H9 (cell line): ENCODE results near the gene CCT7. TPM values are rescaled to one million over a fixed set of nuclear protein-coding genes. Genes with fewer than 3 reads are reported as not detected.

Experiments used
- DNase-seq: peaks from one replicate; pipeline ENCODE4 v3.0.0-alpha.2; 2017
- H2AFZ ChIP-seq: one replicate; pipeline ENCODE4 v1.6.1; 2013; ENCODE audit warnings: mild to moderate bottlenecking, low read length, control low read depth, moderate library complexity
- H2AK5ac ChIP-seq: 2 replicates; pipeline ENCODE4 v1.6.1; 2013; ENCODE audit warnings: low read length, control low read depth, mixed read lengths; ENCODE audit not compliant: insufficient read length
- H2BK120ac ChIP-seq: one replicate; pipeline ENCODE4 v1.6.1; 2013; ENCODE audit warnings: low read depth, mild to moderate bottlenecking, low read length, control low read depth, inconsistent platforms; ENCODE audit not compliant: poor library complexity, severe bottlenecking
- H2BK12ac ChIP-seq: 2 replicates; pipeline ENCODE4 v1.6.1; 2013; ENCODE audit warnings: low read length, control low read depth, mixed read lengths, low read depth; ENCODE audit not compliant: insufficient read length
- H2BK15ac ChIP-seq: 2 replicates; pipeline ENCODE4 v1.6.1; 2013; ENCODE audit warnings: low read depth, low read length, control low read depth
- H2BK20ac ChIP-seq: one replicate; pipeline ENCODE4 v1.6.1; 2013; ENCODE audit warnings: low read depth, mild to moderate bottlenecking, low read length, control low read depth, inconsistent platforms; ENCODE audit not compliant: poor library complexity, severe bottlenecking
- H2BK5ac ChIP-seq: 2 replicates; pipeline ENCODE4 v1.6.1; 2013; ENCODE audit warnings: low read length, control low read depth, mixed read lengths; ENCODE audit not compliant: insufficient read length
- H3K14ac ChIP-seq: 2 replicates; pipeline ENCODE4 v1.6.1; 2013; ENCODE audit warnings: low read length, control low read depth; ENCODE audit not compliant: insufficient read depth
- H3K18ac ChIP-seq: 2 replicates; pipeline ENCODE4 v1.6.1; 2013; ENCODE audit warnings: low read depth, mild to moderate bottlenecking, mixed read lengths, low read length, control low read depth; ENCODE audit not compliant: insufficient read length
- H3K23ac ChIP-seq: 2 replicates; pipeline ENCODE4 v1.6.1; 2013; ENCODE audit warnings: low read length, control low read depth, mixed read lengths, low read depth; ENCODE audit not compliant: insufficient read length
- H3K23me2 ChIP-seq: 2 replicates; pipeline ENCODE4 v1.6.1; 2013; ENCODE audit warnings: low read depth, mild to moderate bottlenecking, mixed read lengths, low read length, control low read depth; ENCODE audit not compliant: insufficient read length, poor library complexity, severe bottlenecking
- H3K27ac ChIP-seq: 2 replicates; pipeline ENCODE4 v1.5.1; 2013; ENCODE audit warnings: low read length, control low read depth, mixed read lengths, low read depth; ENCODE audit not compliant: insufficient read length
- H3K27me3 ChIP-seq: 2 replicates; pipeline ENCODE4 v1.6.1; 2013; ENCODE audit warnings: low read length, control low read depth, inconsistent platforms; ENCODE audit not compliant: insufficient read depth
- H3K4ac ChIP-seq: 2 replicates; pipeline ENCODE4 v1.6.1; 2013; ENCODE audit warnings: low read depth, mild to moderate bottlenecking, control low read depth, inconsistent platforms, low read length, moderate library complexity
- H3K4me1 ChIP-seq: 2 replicates; pipeline ENCODE4 v1.6.1; 2013; ENCODE audit warnings: low read length, control low read depth, inconsistent platforms; ENCODE audit not compliant: insufficient read depth
- H3K4me2 ChIP-seq: 2 replicates; pipeline ENCODE4 v1.6.1; 2013; ENCODE audit warnings: low read length, control low read depth, mixed read lengths; ENCODE audit not compliant: insufficient read length, insufficient read depth
- H3K56ac ChIP-seq: 2 replicates; pipeline ENCODE4 v1.6.1; 2013; ENCODE audit warnings: low read depth, mild to moderate bottlenecking, mixed read lengths, low read length, control low read depth; ENCODE audit not compliant: insufficient read length
- H3K79me1 ChIP-seq: 2 replicates; pipeline ENCODE4 v1.6.1; 2013; ENCODE audit warnings: low read depth, mild to moderate bottlenecking, moderate library complexity, low read length, control low read depth, inconsistent platforms; ENCODE audit not compliant: insufficient read depth, poor library complexity, severe bottlenecking
- H3K79me2 ChIP-seq: 2 replicates; pipeline ENCODE4 v1.6.1; 2013; ENCODE audit warnings: low read length, control low read depth, inconsistent platforms; ENCODE audit not compliant: insufficient read depth
- H3K9ac ChIP-seq: 2 replicates; pipeline ENCODE4 v1.6.1; 2013; ENCODE audit warnings: low read length, control low read depth, mixed read lengths; ENCODE audit not compliant: insufficient read length; ENCODE audit errors: extremely low read depth
- H3K9me3 ChIP-seq: one replicate; pipeline ENCODE4 v1.6.1; 2013; ENCODE audit warnings: low read depth, low read length, inconsistent platforms; ENCODE audit not compliant: control insufficient read depth
- H3T11ph ChIP-seq: one replicate; pipeline ENCODE4 v1.6.1; 2013; ENCODE audit warnings: mild to moderate bottlenecking, low read length, control low read depth, inconsistent platforms
- H4K20me1 ChIP-seq: one replicate; pipeline ENCODE4 v1.6.1; 2013; ENCODE audit not compliant: control insufficient read depth, insufficient read length, insufficient read depth
- H4K5ac ChIP-seq: 2 replicates; pipeline ENCODE4 v1.6.1; 2013; ENCODE audit warnings: low read depth, mild to moderate bottlenecking, mixed read lengths, low read length, control low read depth; ENCODE audit not compliant: insufficient read length
- H4K8ac ChIP-seq: replicated peaks from 2 replicates; pipeline ENCODE4 v1.6.1; 2013; ENCODE audit warnings: low read length, control low read depth, mixed read lengths, low read depth; ENCODE audit not compliant: insufficient read length
- H4K91ac ChIP-seq: 2 replicates; pipeline ENCODE4 v1.6.1; 2013; ENCODE audit warnings: low read depth, mild to moderate bottlenecking, moderate library complexity, mixed read lengths, low read length, control low read depth; ENCODE audit not compliant: insufficient read length
- H3K27ac Mint-ChIP-seq, 3 experiments: 2 replicates in 2 of 3; 3 replicates in 1 of 3; pipeline ENCODE4 v1.8.0; 2020 to 2021; ENCODE audit warnings: mixed read lengths in 3 of 3, mild to moderate bottlenecking in 1 of 3, moderate library complexity in 1 of 3
- H3K27me3 Mint-ChIP-seq: 2 replicates; pipeline ENCODE4 v1.8.0; 2021; ENCODE audit warnings: low read depth, mild to moderate bottlenecking, moderate library complexity, mixed read lengths
- H3K36me3 Mint-ChIP-seq, 3 experiments: 2 replicates in 2 of 3; 3 replicates in 1 of 3; pipeline ENCODE4 v1.8.0; 2020 to 2021; ENCODE audit warnings: low read depth in 3 of 3, mixed read lengths in 3 of 3; ENCODE audit not compliant: insufficient read depth in 1 of 3
- H3K4me1 Mint-ChIP-seq, 2 experiments: 2 replicates each; pipeline ENCODE4 v1.8.0; 2020; ENCODE audit warnings: mixed read lengths in 2 of 2
- H3K4me3 Mint-ChIP-seq, 2 experiments: 2 replicates in 1 of 2; 3 replicates in 1 of 2; pipeline ENCODE4 v1.8.0; 2020 to 2021; ENCODE audit warnings: mild to moderate bottlenecking in 2 of 2, mixed read lengths in 2 of 2, moderate library complexity in 1 of 2
- H3K9me3 Mint-ChIP-seq, 2 experiments: 2 replicates in 1 of 2; 3 replicates in 1 of 2; pipeline ENCODE4 v1.8.0; 2020; ENCODE audit warnings: mild to moderate bottlenecking in 2 of 2, mixed read lengths in 2 of 2, moderate library complexity in 1 of 2
- WGBS: extraction: QIAGEN DNeasy Blood & Tissue Kit; methylation state at CpG from one replicate; pipeline ENCODE4 v1.1.7; 2013; ENCODE audit warnings: missing lambda C conversion rate, low lambda C conversion rate, mixed read lengths; ENCODE audit not compliant: insufficient read length; ENCODE audit errors: extremely low coverage; 5-methylcytosine and 5-hydroxymethylcytosine counted together
- total RNA-seq: library from RNA; stranded (reverse); gene quantifications from 2 replicates; pipeline ENCODE4 v1.2.1, GENCODE V29; 2021
- TF ChIP-seq, protein P1 (sequence below): fragments of 200-600 bp; sonication (generic); conservative IDR thresholded peaks from 3 replicates; pipeline ENCODE4 v1.8.0; 2021; ENCODE audit warnings: antibody characterized with exemption, mild to moderate bottlenecking

Gene CCT7
- total RNA-seq, 1 experiment from 2014 or later: 500 TPM

DNA sequence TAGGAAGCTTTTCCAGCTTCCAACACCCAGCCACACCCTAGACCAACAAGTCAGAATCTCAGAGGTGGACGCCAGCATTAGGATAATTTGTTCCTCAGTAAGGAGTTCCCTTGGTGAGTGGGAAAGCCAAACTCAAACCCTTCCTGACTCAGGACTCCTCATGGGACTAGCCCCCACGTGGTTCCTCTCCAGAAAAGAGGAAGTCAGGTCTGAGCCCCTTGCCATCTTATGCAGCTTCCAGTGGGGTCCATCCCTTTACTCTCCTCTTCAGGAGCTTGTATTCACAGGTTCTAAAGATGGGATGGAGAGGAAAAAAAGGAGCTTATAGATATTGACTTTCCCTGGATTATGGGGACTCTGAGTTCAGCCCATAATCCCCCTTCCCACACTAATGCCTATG lies 46.6 kb upstream of the CCT7 start:
- Histone ChIP-seq H3K18ac (no peak overlapping the region), H2AFZ (no peak overlapping the region), H3K9ac (no peak overlapping the region), H2BK20ac (no peak overlapping the region), H3K14ac (no peak overlapping the region), H2BK5ac (no peak overlapping the region), H3K56ac (no peak overlapping the region), H3K27ac (no peak overlapping the region), H3T11ph (no peak overlapping the region), H3K4me2 (no peak overlapping the region), H3K79me2 (no peaks in the 10 kb centered on the region), H4K8ac (no peak overlapping the region), H3K79me1 (no peaks in the 10 kb centered on the region), H3K23me2 (no peaks in the 10 kb centered on the region), H3K4me1 (no peaks in the 10 kb centered on the region), H4K91ac (no peak overlapping the region), H4K5ac (no peak overlapping the region), H3K4ac (no peak overlapping the region), H3K23ac (no peak overlapping the region), H3K9me3 (no peaks in the 10 kb centered on the region), H2BK120ac (no peak overlapping the region), H2BK12ac (no peak overlapping the region), H2AK5ac (no peak overlapping the region), H3K27me3 (no peaks in the 10 kb centered on the region), H4K20me1 (no peaks in the 10 kb centered on the region), H2BK15ac (no peak overlapping the region)
- Mint-ChIP-seq H3K27me3 (peaks cover 64% of the 10 kb centered on the region), H3K4me3 (no peak overlapping the region), H3K27ac (no peak overlapping the region; a peak in 2 of 7 replicates), H3K9me3 (peaks cover 9% of the 10 kb centered on the region in 2 experiments; a peak in 4 of 5 replicates), H3K36me3 (peaks cover 0 to 3% (median 2%) of the 10 kb centered on the region in 3 experiments; a peak in 2 of 7 replicates), H3K4me1 (peaks cover 12 to 14% of the 10 kb centered on the region in 2 experiments)
- WGBS: no CpG with 5 or more reads among the region's 2 CpGs
- TF ChIP-seq, protein P1, sequence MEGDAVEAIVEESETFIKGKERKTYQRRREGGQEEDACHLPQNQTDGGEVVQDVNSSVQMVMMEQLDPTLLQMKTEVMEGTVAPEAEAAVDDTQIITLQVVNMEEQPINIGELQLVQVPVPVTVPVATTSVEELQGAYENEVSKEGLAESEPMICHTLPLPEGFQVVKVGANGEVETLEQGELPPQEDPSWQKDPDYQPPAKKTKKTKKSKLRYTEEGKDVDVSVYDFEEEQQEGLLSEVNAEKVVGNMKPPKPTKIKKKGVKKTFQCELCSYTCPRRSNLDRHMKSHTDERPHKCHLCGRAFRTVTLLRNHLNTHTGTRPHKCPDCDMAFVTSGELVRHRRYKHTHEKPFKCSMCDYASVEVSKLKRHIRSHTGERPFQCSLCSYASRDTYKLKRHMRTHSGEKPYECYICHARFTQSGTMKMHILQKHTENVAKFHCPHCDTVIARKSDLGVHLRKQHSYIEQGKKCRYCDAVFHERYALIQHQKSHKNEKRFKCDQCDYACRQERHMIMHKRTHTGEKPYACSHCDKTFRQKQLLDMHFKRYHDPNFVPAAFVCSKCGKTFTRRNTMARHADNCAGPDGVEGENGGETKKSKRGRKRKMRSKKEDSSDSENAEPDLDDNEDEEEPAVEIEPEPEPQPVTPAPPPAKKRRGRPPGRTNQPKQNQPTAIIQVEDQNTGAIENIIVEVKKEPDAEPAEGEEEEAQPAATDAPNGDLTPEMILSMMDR: no peak
- no peak for DNase-seq
